ENCODE data around the gene SPRYD7. TPM values are rescaled to one million over a fixed set of nuclear protein-coding genes. Genes with fewer than 3 reads are reported as not detected.

Gene SPRYD7
- total RNA-seq, 1 donor from 2014 or later: 14.6 TPM

DNA sequence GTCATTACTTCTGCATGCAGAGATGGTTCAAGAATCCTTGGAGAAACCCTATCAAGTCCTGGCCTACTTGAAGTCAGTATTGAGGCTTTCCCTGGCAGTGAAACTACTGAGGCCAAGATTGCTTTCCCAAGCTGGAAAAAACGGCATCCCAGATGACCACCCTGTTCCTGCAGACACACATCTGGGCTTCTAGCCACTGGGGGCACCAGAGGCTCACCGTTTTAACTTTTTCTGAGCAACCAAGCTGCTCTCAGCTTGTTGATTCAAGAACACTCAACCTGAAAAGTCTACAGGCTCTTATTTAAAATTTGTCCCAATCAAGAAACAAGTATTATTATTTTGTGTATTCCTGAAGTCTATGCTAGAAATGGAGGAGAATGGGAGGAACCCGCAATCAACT lies 66.6 kb downstream of the SPRYD7 start:
- Histone ChIP-seq H3K36me3 (no peaks in the 10 kb centered on the region), H3K4me1 (no peaks in the 10 kb centered on the region), H3K4me3 (no peak overlapping the region), H3K9me3 (no peaks in the 10 kb centered on the region), H3K27me3 (no peaks in the 10 kb centered on the region), H3K27ac (no peak overlapping the region)
- TF ChIP-seq, protein P1, sequence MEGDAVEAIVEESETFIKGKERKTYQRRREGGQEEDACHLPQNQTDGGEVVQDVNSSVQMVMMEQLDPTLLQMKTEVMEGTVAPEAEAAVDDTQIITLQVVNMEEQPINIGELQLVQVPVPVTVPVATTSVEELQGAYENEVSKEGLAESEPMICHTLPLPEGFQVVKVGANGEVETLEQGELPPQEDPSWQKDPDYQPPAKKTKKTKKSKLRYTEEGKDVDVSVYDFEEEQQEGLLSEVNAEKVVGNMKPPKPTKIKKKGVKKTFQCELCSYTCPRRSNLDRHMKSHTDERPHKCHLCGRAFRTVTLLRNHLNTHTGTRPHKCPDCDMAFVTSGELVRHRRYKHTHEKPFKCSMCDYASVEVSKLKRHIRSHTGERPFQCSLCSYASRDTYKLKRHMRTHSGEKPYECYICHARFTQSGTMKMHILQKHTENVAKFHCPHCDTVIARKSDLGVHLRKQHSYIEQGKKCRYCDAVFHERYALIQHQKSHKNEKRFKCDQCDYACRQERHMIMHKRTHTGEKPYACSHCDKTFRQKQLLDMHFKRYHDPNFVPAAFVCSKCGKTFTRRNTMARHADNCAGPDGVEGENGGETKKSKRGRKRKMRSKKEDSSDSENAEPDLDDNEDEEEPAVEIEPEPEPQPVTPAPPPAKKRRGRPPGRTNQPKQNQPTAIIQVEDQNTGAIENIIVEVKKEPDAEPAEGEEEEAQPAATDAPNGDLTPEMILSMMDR (IDR thresholded peaks at IDR 0.05): peak; percentile 29
- DNase-seq (no peak), ATAC-seq (peak; percentile 44)
- intact Hi-C loops (cut with DNase I): no loop called here

DNA sequence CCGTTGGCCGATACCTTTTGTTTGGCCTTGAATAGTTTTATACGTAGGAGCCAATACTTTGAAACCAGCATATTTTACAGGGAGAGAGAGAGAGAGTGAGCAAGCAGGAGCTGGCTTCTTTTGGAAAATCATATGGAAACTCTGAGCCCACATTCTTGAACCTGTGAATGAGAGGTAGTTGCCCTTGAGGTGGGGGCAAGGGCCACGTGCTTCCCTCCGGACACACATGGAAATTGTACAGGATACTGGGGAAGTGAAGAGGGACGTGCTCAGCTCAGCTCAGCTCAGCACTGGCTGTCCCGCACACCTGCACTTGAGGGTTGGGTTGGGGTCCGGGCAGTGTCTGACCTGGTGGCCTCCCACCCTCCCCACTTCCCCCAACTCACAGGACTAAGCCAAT lies 68.3 kb downstream of the SPRYD7 start:
- Histone ChIP-seq H3K27me3 (no peaks in the 10 kb centered on the region), H3K36me3 (no peaks in the 10 kb centered on the region), H3K9me3 (no peaks in the 10 kb centered on the region), H3K4me3 (no peak overlapping the region), H3K27ac (no peak overlapping the region), H3K4me1 (no peaks in the 10 kb centered on the region)
- DNase-seq (no peak), ATAC-seq (no peak)
- intact Hi-C loops (cut with DNase I): no loop called here
- TF ChIP-seq, protein P1 (IDR thresholded peaks at IDR 0.05): no peak

DNA sequence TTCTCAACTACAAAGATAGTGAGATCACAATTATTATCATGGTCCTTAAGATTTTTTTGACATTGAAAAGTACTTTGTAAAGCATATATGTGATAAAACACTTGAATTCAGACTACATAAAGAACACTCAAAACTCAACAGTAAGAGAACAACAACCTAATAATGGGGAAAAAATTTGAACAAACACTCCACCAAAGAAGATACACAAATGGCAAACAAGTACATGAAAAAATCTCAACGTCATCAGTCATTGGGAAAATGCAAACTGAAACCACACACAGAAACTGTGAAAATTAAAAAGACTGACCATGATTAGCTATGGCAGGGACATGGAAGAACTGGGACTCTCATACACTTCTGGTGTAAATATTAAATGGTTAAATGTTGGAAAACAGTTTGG lies 70.9 kb downstream of the SPRYD7 start:
- H3K4me3 ChIP-seq: no peak overlapping the region
- no peaks in the 10 kb centered on the region for H3K9me3 ChIP-seq
- H3K36me3 ChIP-seq: no peaks in the 10 kb centered on the region
- H3K4me1 ChIP-seq: no peaks in the 10 kb centered on the region
- intact Hi-C loops (cut with DNase I): no loop called here
- TF ChIP-seq, protein P1 (IDR thresholded peaks at IDR 0.05): no peak
- DNase-seq: no peak
- ATAC-seq: no peak
- no peaks in the 10 kb centered on the region for H3K27me3 ChIP-seq
- H3K27ac ChIP-seq: no peak overlapping the region

DNA sequence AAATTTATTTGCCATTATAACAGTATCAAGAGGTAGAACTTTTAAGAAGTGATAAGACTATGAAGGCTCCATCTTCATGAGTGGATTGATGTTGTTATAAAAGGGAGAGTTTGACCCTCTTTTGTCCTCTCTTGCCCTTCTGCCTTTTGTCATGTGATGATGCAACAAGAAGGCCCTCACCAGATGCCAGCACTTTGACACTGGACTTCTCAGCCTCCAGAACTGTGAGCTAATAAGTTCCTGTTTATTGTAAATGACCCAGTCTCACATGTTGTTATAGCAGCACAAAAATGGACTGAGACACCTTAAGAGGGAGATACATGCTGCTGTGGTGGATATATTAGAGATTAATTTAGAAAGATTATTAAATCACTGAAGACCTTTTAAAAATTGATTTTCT lies 71.6 kb downstream of the SPRYD7 start:
- no peak for DNase-seq
- Histone ChIP-seq H3K4me1 (peaks cover 2% of the 10 kb centered on the region), H3K4me3 (no peak overlapping the region), H3K27me3 (no peaks in the 10 kb centered on the region), H3K36me3 (no peaks in the 10 kb centered on the region), H3K27ac (no peak overlapping the region), H3K9me3 (no peaks in the 10 kb centered on the region)
- ATAC-seq: no peak
- TF ChIP-seq, protein P1 (IDR thresholded peaks at IDR 0.05): no peak
- intact Hi-C loops (cut with DNase I): no loop called here

Other genes with a start within 250 kb of the SPRYD7 start
- 48.0 TPM for gene EBPL, start 244.9 kb downstream of the SPRYD7 start, total RNA-seq
- 35.7 TPM for gene KPNA3, start 143.7 kb downstream of the SPRYD7 start, total RNA-seq
- 29.5 TPM for gene TRIM13, start 60.7 kb upstream of the SPRYD7 start, total RNA-seq
- gene KCNRG, start 79.1 kb upstream of the SPRYD7 start, total RNA-seq: 1.5 TPM